AG04450 (cell line): ENCODE data around the gene CLDN3. TPM values are rescaled to one million over a fixed set of nuclear protein-coding genes. Genes with fewer than 3 reads are reported as not detected.

Experiments
- CTCF ChIA-PET: fragments of 300-600, 350-600 bp; formaldehyde crosslinking; extraction: SDS; loops from one replicate; lab custom pipeline; 2022; ENCODE audit warnings: antibody characterized with exemption, inconsistent platforms; lab: Charles Lee
- POLR2A ChIA-PET: fragments of 350-600 bp; formaldehyde crosslinking; extraction: SDS; loops from one replicate; lab custom pipeline; 2021; ENCODE audit warnings: antibody characterized with exemption, inconsistent platforms; lab: Yijun Ruan, JAX
- DNase-seq: peaks from one replicate; pipeline ENCODE4 v3.0.0-alpha.2; 2011; ENCODE audit warnings: low read depth, low spot score
- H3K27ac ChIP-seq: one replicate; pipeline ENCODE4 v1.5.1; 2012; ENCODE audit warnings: low read depth, low read length, control low read depth
- H3K27me3 ChIP-seq: one replicate; pipeline ENCODE4 v1.6.0; 2012; ENCODE audit warnings: low read length; ENCODE audit not compliant: control insufficient read depth, insufficient read depth
- H3K4me3 ChIP-seq: 2 replicates; pipeline ENCODE4 v1.5.1; 2011; ENCODE audit warnings: mild to moderate bottlenecking, low read depth, low read length, control low read depth
- H3K9me3 ChIP-seq: 2 replicates; pipeline ENCODE4 v1.5.1; 2012; ENCODE audit warnings: low read length; ENCODE audit not compliant: control insufficient read depth, insufficient read depth
- CTCF ChIP-seq: IDR thresholded peaks from 2 replicates; pipeline ENCODE4 v1.5.1; 2011; ENCODE audit warnings: low read depth, low read length, control low read depth, inconsistent platforms
- polyA plus RNA-seq: library from polyadenylated mRNA; depleted of rRNA; stranded (reverse); fragments of >200 nt; gene quantifications from 2 replicates; pipeline ENCODE4 v1.2.3, GENCODE V29; 2011

CLDN3 gene
- polyA plus RNA-seq, 1 experiment = not detected

- H3K4me3 ChIP-seq = no peak overlapping the region
- no peak overlapping the region for H3K27ac ChIP-seq
- no peak for TF ChIP-seq CTCF
- peaks cover 33% of the 10 kb centered on the region for H3K27me3 ChIP-seq
- no peak for DNase-seq
- peaks cover 6% of the 10 kb centered on the region; the same call in 1 of the 2 replicates for H3K9me3 ChIP-seq
- ChIA-PET POLR2A (no interaction called here), CTCF (no interaction called here)
These were observed 529 bp downstream of the CLDN3 start for GRCh38 chr7:73769481-73770001.

- POLR2A ChIA-PET = no interaction called here
- CTCF ChIA-PET = no interaction called here
These were observed 1.2 kb downstream of the CLDN3 start for GRCh38 chr7:73768641-73769480.

GRCh38 chr7:73766556-73767229, 3.4 kb downstream of the CLDN3 start:
- Histone ChIP-seq H3K27ac (no peak overlapping the region), H3K27me3 (peaks cover 37% of the 10 kb centered on the region), H3K4me3 (no peak overlapping the region), H3K9me3 (peaks cover 6% of the 10 kb centered on the region; the same call in 1 of the 2 replicates)
- CTCF ChIA-PET = no interaction called here
- TF ChIP-seq CTCF = no peak
- POLR2A ChIA-PET = interaction anchor here (0.7 kb wide), 1 partner anchor 634 kb away, joined by 13 read pairs; no protein-coding TSS in a partner anchor
- DNase-seq = no peak

More at GRCh38 chr7:73768641-73769480, 1.2 kb downstream of the CLDN3 start:
- Histone ChIP-seq H3K27me3 (peaks cover 33% of the 10 kb centered on the region), H3K9me3 (peaks cover 6% of the 10 kb centered on the region; the same call in 1 of the 2 replicates), H3K4me3 (no peak overlapping the region), H3K27ac (no peak overlapping the region)
- TF ChIP-seq CTCF = 0 out of 2 replicates have a peak, but pooled peaks have one; percentile 5
- DNase-seq = no peak

- DNase-seq = no peak
- H3K9me3 ChIP-seq = no peaks in the 10 kb centered on the region
- ChIA-PET POLR2A (no interaction called here), CTCF (no interaction called here)
- no peak overlapping the region for H3K4me3 ChIP-seq
- H3K27me3 ChIP-seq = peaks cover 7% of the 10 kb centered on the region
- no peak for TF ChIP-seq CTCF
- H3K27ac ChIP-seq = no peak overlapping the region
These were observed 7.4 kb downstream of the CLDN3 start for GRCh38 chr7:73762659-73762999.
